DND-41 (cell line): Measurements from ENCODE around the gene TMED1.

Experiments used
- ATAC-seq: fragments of 200-7000 bp; cut with Tn5 transposase; 3 replicates; pipeline ENCODE4 v1.9.1; 2021; ENCODE audit warnings: low read depth; ENCODE audit not compliant: insufficient read depth
- DNase-seq: peaks from one replicate; pipeline ENCODE4 v3.0.0-alpha.2; 2020
- H2AFZ ChIP-seq: 2 replicates; pipeline ENCODE4 v1.6.0; 2012; ENCODE audit warnings: low read depth, low read length
- H3K27ac ChIP-seq: 2 replicates; pipeline ENCODE4 v1.5.1; 2012; ENCODE audit warnings: low read length, inconsistent platforms
- H3K27me3 ChIP-seq: fragments of 200-600 bp; sonication (generic); 2 replicates; pipeline ENCODE4 v1.6.0; 2012; ENCODE audit warnings: low read length, mild to moderate bottlenecking, inconsistent platforms; ENCODE audit not compliant: insufficient read depth, poor library complexity
- H3K36me3 ChIP-seq: 2 replicates; pipeline ENCODE4 v1.5.1; 2012; ENCODE audit warnings: low read length, inconsistent platforms; ENCODE audit not compliant: insufficient read depth
- H3K4me1 ChIP-seq: 2 replicates; pipeline ENCODE4 v1.5.1; 2012; ENCODE audit warnings: mild to moderate bottlenecking, low read length; ENCODE audit not compliant: insufficient read depth
- H3K4me2 ChIP-seq: 2 replicates; pipeline ENCODE4 v1.6.0; 2012; ENCODE audit warnings: mild to moderate bottlenecking, moderate library complexity, low read length, inconsistent platforms; ENCODE audit not compliant: insufficient read depth
- H3K4me3 ChIP-seq, 2 experiments: fragments of 200-600 bp in 1 of 2; shearing (Covaris generic) in 1 of 2; 2 replicates each; pipeline ENCODE4 v1.5.1; 2012 to 2016; ENCODE audit warnings: inconsistent platforms in 2 of 2, low read length in 2 of 2, mild to moderate bottlenecking in 2 of 2, low read depth in 1 of 2, moderate library complexity in 1 of 2
- H3K79me2 ChIP-seq: 2 replicates; pipeline ENCODE4 v1.6.0; 2012; ENCODE audit warnings: low read length, inconsistent platforms; ENCODE audit not compliant: insufficient read depth
- H3K9ac ChIP-seq: 2 replicates; pipeline ENCODE4 v1.6.0; 2012; ENCODE audit warnings: low read depth, mild to moderate bottlenecking, inconsistent platforms, low read length, moderate library complexity
- H3K9me3 ChIP-seq: 2 replicates; pipeline ENCODE4 v1.5.1; 2012; ENCODE audit warnings: low read length, moderate library complexity, mild to moderate bottlenecking, inconsistent platforms; ENCODE audit not compliant: insufficient read depth, severe bottlenecking
- H4K20me1 ChIP-seq: 2 replicates; pipeline ENCODE4 v1.6.0; 2012; ENCODE audit warnings: low read length; ENCODE audit not compliant: insufficient read depth
- EZH2 ChIP-seq: IDR thresholded peaks from 3 replicates; pipeline ENCODE4 v1.6.1; 2012; ENCODE audit warnings: borderline replicate concordance, low read depth, mild to moderate bottlenecking, moderate library complexity, low read length, inconsistent platforms; ENCODE audit not compliant: severe bottlenecking
- TF ChIP-seq, protein P1 (sequence below): IDR thresholded peaks from 2 replicates; pipeline ENCODE4 v1.5.1; 2012; ENCODE audit warnings: borderline replicate concordance, low read length, moderate library complexity, mild to moderate bottlenecking; ENCODE audit not compliant: poor library complexity, severe bottlenecking; ENCODE audit errors: extremely low read depth

TMED1 gene

DNA sequence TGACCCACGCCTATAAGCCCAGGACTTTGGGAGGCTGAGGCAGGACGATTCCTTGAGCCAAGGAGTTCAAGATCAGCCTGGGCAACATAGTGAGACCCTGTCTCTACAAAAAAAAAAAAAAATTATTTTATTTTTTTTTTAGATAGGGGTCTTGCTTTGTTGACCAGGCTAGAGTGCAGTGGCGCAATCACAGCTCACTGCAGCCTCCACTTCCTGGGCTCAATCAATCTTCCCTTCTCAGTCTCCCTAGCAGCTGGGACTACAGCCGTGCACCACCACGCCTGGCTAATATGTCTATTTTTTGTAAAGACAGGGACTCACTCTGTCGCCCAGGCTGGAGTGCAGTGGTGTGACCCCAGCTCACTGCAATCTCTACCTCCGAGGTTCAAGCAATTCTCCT lies 16.9 kb upstream of the TMED1 start:
- DNase-seq, result no peak
- Histone ChIP-seq H3K9ac (no peak overlapping the region), H3K36me3 (no peaks in the 10 kb centered on the region), H3K4me1 (no peaks in the 10 kb centered on the region), H3K9me3 (no peaks in the 10 kb centered on the region), H3K27me3 (no peaks in the 10 kb centered on the region), H3K27ac (no peak overlapping the region), H2AFZ (no peak overlapping the region), H3K4me3 (no peak overlapping the region), H3K79me2 (no peaks in the 10 kb centered on the region), H4K20me1 (no peaks in the 10 kb centered on the region), H3K4me2 (no peak overlapping the region)
- no peak for ATAC-seq
- TF ChIP-seq, protein P1, sequence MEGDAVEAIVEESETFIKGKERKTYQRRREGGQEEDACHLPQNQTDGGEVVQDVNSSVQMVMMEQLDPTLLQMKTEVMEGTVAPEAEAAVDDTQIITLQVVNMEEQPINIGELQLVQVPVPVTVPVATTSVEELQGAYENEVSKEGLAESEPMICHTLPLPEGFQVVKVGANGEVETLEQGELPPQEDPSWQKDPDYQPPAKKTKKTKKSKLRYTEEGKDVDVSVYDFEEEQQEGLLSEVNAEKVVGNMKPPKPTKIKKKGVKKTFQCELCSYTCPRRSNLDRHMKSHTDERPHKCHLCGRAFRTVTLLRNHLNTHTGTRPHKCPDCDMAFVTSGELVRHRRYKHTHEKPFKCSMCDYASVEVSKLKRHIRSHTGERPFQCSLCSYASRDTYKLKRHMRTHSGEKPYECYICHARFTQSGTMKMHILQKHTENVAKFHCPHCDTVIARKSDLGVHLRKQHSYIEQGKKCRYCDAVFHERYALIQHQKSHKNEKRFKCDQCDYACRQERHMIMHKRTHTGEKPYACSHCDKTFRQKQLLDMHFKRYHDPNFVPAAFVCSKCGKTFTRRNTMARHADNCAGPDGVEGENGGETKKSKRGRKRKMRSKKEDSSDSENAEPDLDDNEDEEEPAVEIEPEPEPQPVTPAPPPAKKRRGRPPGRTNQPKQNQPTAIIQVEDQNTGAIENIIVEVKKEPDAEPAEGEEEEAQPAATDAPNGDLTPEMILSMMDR, result no peak
- TF ChIP-seq EZH2, result no peak

DNA sequence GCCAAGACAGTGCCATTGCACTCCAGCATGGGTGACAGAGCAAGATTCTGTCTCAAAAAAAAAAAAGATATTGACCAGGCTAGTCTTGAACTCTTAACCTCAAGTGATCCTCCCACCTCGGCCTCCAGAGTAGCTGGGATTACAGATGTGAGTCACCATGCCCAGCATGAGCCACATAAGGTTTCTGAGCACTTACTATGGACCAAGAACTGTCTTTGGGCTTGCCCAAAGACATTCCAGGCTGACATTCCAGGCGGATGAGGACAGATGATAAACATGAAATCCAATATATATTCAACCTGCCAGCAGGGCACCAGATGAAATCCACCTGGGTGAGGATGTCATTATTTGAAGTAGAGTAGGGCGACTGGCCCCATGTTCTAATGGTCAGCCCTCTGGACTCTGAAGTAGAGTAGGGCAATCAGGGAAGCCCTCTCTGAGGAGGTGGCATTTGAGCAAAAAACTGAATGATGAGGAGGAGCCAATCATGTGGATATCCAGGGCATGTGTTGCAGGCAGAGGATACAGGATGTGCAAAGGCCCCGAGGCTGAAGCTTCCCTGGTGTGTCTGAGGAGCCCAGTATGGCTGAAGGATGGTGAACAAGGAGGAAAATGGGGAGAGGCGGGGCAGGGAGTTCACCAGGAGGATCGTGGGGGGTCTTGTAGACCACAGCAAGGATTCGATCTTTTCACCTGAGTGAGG lies 16.2 kb upstream of the TMED1 start:
- Histone ChIP-seq H3K27me3 (no peaks in the 10 kb centered on the region), H3K9ac (no peak overlapping the region), H3K27ac (no peak overlapping the region), H2AFZ (no peak overlapping the region), H3K79me2 (no peaks in the 10 kb centered on the region), H3K9me3 (no peaks in the 10 kb centered on the region), H3K4me1 (no peaks in the 10 kb centered on the region), H3K4me3 (no peak overlapping the region), H3K4me2 (no peak overlapping the region), H3K36me3 (no peaks in the 10 kb centered on the region), H4K20me1 (no peaks in the 10 kb centered on the region)
- no peak for DNase-seq
- no peak for ATAC-seq
- TF ChIP-seq, protein P1, result no peak
- no peak for TF ChIP-seq EZH2

DNA sequence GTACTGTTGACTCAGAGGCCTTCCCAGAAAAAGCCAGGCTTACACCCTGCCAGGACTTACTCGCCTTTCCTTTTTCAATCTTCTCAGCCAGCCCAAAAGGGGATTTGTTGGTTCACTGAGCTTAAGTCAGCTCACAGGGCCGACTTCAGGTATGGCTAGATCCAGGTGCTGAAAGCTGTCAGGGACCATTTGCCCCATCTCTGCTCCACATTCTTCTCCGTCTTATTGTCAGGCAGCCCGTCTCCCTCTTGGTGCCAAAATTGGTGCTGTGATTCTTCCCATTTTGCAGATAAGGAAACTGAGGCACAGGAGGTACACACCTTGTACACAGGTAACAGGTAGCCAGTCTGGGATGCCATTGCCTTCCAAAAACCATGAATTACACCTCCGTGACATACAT lies 14.6 kb upstream of the TMED1 start:
- TF ChIP-seq, protein P1, result no peak
- TF ChIP-seq EZH2, result no peak
- Histone ChIP-seq H3K79me2 (no peaks in the 10 kb centered on the region), H3K4me2 (no peak overlapping the region), H3K9ac (no peak overlapping the region), H2AFZ (no peak overlapping the region), H3K4me1 (no peaks in the 10 kb centered on the region), H4K20me1 (no peaks in the 10 kb centered on the region), H3K9me3 (peaks cover 8% of the 10 kb centered on the region), H3K27ac (no peak overlapping the region), H3K4me3 (no peak overlapping the region), H3K36me3 (no peaks in the 10 kb centered on the region), H3K27me3 (no peaks in the 10 kb centered on the region)
- no peak for ATAC-seq
- DNase-seq, result no peak
